BLaER1 (cell line): ENCODE results near the gene MUC5AC.
"Not testable (repeated sequence)": the region's sequence is repeated elsewhere in the genome, so short reads cannot be mapped to it uniquely, and the experiment has no call there.

Source experiments
- H3K27ac ChIP-seq: shearing (Covaris generic); formaldehyde crosslinking; 2 replicates; pipeline ENCODE4 v1.8.1; 2022
- H3K27me3 ChIP-seq: shearing (Covaris generic); formaldehyde crosslinking; 2 replicates; pipeline ENCODE4 v1.8.1; 2022
- H3K36me3 ChIP-seq: shearing (Covaris generic); formaldehyde crosslinking; 2 replicates; pipeline ENCODE4 v1.8.1; 2022
- H3K4me1 ChIP-seq: shearing (Covaris generic); formaldehyde crosslinking; 2 replicates; pipeline ENCODE4 v1.8.1; 2022
- H3K4me2 ChIP-seq: shearing (Covaris generic); formaldehyde crosslinking; 2 replicates; pipeline ENCODE4 v1.8.1; 2022
- H3K4me3 ChIP-seq: shearing (Covaris generic); formaldehyde crosslinking; 2 replicates; pipeline ENCODE4 v1.8.1; 2022
- H3K9ac ChIP-seq: shearing (Covaris generic); formaldehyde crosslinking; 2 replicates; pipeline ENCODE4 v1.8.1; 2022
- H3K9me3 ChIP-seq: shearing (Covaris generic); formaldehyde crosslinking; 2 replicates; pipeline ENCODE4 v1.8.1; 2022
- H4K20me1 ChIP-seq: shearing (Covaris generic); formaldehyde crosslinking; 2 replicates; pipeline ENCODE4 v1.8.1; 2022
- Cebpa-rat ChIP-seq: shearing (Covaris generic); IDR thresholded peaks from 2 replicates; pipeline ENCODE4 v1.8.1; 2022

The MUC5AC gene

DNA sequence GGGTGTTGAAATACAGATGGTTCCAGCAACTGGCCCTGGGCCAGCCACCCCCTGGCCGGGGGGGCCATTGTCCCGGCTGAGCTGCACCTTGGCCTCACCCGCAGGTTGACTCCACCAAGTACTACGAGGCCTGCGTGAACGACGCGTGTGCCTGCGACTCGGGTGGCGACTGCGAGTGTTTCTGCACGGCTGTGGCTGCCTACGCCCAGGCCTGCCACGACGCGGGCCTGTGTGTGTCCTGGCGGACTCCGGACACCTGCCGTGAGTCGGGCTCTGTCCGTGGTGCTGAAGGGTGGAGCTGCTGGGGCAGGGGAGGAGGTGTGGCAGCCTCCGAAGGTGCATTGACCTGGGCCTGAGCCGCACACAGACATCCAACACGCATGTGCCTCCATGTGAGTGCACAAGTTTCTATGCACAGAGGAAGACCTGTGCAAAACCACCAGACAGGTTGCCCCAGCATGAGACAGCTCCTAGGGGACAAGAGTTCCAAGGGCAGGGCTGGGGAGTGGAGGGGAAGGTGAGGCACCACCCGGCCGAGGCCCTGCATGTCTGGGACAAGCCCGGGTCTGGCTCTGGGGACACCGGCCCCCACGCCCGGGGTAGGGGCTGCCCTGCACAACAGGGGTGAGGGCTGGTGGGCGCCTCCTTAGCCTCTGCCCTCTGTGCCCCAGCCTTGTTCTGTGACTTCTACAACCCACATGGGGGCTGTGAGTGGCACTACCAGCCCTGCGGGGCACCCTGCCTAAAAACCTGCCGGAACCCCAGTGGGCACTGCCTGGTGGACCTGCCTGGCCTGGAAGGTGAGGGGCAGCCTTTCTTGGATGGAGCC, 81.2 kb downstream of the MUC5AC start:
- Histone ChIP-seq H3K4me2 (no peak overlapping the region), H3K4me3 (no peak overlapping the region), H3K36me3 (no peaks in the 10 kb centered on the region), H3K9me3 (peaks cover 16% of the 10 kb centered on the region), H3K9ac (no peak overlapping the region), H3K27me3 (peaks cover 22% of the 10 kb centered on the region), H3K4me1 (no peaks in the 10 kb centered on the region), H4K20me1 (peaks cover 20% of the 10 kb centered on the region; the same call in 1 of the 2 replicates), H3K27ac (no peak overlapping the region)
- no peak for TF ChIP-seq Cebpa-rat

DNA sequence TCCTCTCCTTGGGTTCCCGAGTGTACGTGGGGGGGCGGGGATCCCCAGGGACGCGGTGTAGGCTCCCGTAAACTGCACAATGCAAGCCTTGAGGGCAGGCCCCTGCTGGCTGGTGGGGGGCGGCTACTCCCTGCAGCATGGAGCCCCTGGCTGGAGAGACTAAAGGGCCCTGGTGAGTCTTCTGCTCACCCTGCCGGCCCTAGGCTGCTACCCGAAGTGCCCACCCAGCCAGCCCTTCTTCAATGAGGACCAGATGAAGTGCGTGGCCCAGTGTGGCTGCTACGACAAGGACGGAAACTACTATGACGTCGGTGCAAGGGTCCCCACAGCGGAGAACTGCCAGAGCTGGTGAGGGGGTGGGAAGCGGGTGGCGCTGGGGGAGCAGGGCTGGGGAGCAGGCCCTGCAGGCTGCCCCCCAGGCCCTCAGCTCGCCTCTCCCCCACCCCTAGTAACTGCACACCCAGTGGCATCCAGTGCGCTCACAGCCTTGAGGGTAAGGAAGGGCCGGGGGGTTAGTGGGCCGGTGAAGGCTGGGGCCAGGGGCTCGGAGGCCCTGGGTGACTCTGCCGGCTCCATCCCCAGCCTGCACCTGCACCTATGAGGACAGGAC, 81.9 kb downstream of the MUC5AC start:
- no peak overlapping the region for H3K4me3 ChIP-seq
- no peak for TF ChIP-seq Cebpa-rat
- peaks cover 19% of the 10 kb centered on the region for H3K9me3 ChIP-seq
- no peak overlapping the region for H3K4me2 ChIP-seq
- no peak overlapping the region for H3K27ac ChIP-seq
- no peak overlapping the region for H3K9ac ChIP-seq
- no peaks in the 10 kb centered on the region for H3K4me1 ChIP-seq
- no peaks in the 10 kb centered on the region for H3K36me3 ChIP-seq
- H4K20me1 ChIP-seq: peaks cover 20% of the 10 kb centered on the region; the same call in 1 of the 2 replicates
- peaks cover 22% of the 10 kb centered on the region for H3K27me3 ChIP-seq

DNA sequence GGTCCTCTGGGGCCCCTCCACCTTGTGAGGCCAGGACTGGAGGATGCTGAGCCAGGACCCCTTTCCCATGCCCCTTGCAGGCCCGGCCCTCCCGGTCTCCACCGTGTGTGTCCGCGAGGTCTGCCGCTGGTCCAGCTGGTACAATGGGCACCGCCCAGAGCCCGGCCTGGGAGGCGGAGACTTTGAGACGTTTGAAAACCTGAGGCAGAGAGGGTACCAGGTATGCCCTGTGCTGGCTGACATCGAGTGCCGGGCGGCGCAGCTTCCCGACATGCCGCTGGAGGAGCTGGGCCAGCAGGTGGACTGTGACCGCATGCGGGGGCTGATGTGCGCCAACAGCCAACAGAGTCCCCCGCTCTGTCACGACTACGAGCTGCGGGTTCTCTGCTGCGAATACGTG, 83.0 kb downstream of the MUC5AC start:
- H3K9ac ChIP-seq: no peak overlapping the region
- H3K27ac ChIP-seq: no peak overlapping the region
- H3K27me3 ChIP-seq: peaks cover 13% of the 10 kb centered on the region
- H3K9me3 ChIP-seq: peaks cover 22% of the 10 kb centered on the region
- H3K4me2 ChIP-seq: no peak overlapping the region
- no peak overlapping the region for H3K4me3 ChIP-seq
- H3K36me3 ChIP-seq: no peaks in the 10 kb centered on the region
- TF ChIP-seq Cebpa-rat: no peak
- peaks cover 14% of the 10 kb centered on the region; the same call in 1 of the 2 replicates for H4K20me1 ChIP-seq
- H3K4me1 ChIP-seq: no peaks in the 10 kb centered on the region

DNA sequence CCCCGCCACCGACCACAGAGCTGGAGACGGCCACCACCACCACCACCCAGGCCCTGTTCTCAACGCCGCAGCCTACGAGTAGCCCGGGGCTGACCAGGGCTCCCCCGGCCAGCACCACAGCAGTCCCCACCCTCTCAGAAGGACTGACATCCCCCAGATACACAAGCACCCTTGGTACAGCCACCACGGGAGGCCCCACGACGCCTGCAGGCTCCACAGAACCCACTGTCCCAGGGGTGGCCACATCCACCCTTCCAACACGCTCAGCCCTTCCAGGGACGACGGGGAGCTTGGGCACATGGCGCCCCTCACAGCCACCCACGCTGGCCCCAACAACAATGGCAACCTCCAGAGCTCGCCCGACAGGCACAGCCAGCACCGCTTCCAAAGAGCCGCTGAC, 84.0 kb downstream of the MUC5AC start:
- Histone ChIP-seq H4K20me1 (peaks cover 8% of the 10 kb centered on the region; the same call in 1 of the 2 replicates), H3K27me3 (peaks cover 8% of the 10 kb centered on the region), H3K36me3 (no peaks in the 10 kb centered on the region), H3K4me2 (no peak overlapping the region), H3K9me3 (peaks cover 30% of the 10 kb centered on the region), H3K4me3 (no peak overlapping the region), H3K4me1 (no peaks in the 10 kb centered on the region), H3K9ac (no peak overlapping the region), H3K27ac (no peak overlapping the region)
- no peak for TF ChIP-seq Cebpa-rat

DNA sequence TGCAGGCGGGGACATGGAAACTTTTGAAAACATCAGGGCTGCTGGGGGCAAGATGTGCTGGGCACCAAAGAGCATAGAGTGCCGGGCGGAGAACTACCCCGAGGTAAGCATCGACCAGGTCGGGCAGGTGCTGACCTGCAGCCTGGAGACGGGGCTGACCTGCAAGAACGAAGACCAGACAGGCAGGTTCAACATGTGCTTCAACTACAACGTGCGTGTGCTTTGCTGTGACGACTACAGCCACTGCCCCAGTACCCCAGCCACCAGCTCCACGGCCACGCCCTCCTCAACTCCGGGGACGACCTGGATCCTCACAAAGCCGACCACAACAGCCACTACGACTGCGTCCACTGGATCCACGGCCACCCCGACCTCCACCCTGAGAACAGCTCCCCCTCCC, 84.5 kb downstream of the MUC5AC start:
- Histone ChIP-seq H3K4me3 (no peak overlapping the region), H3K4me2 (no peak overlapping the region), H3K9ac (no peak overlapping the region), H4K20me1 (peaks cover 2% of the 10 kb centered on the region; the same call in 1 of the 2 replicates), H3K27ac (no peak overlapping the region), H3K4me1 (no peaks in the 10 kb centered on the region), H3K27me3 (peaks cover 4% of the 10 kb centered on the region; the same call in 1 of the 2 replicates), H3K36me3 (no peaks in the 10 kb centered on the region), H3K9me3 (peaks cover 30% of the 10 kb centered on the region)
- no peak for TF ChIP-seq Cebpa-rat

DNA sequence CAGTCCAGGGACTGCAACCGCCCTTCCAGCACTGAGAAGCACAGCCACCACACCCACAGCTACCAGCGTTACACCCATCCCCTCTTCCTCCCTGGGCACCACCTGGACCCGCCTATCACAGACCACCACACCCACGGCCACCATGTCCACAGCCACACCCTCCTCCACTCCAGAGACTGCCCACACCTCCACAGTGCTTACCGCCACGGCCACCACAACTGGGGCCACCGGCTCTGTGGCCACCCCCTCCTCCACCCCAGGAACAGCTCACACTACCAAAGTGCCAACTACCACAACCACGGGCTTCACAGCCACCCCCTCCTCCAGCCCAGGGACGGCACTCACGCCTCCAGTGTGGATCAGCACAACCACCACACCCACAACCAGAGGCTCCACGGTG, 85.0 kb downstream of the MUC5AC start:
- not testable (repeated sequence) for H3K4me1 ChIP-seq, H3K27me3 ChIP-seq, H3K4me3 ChIP-seq, H3K9ac ChIP-seq, H3K27ac ChIP-seq, H3K36me3 ChIP-seq, H4K20me1 ChIP-seq, H3K4me2 ChIP-seq
- peaks cover 30% of the 10 kb centered on the region for H3K9me3 ChIP-seq

DNA sequence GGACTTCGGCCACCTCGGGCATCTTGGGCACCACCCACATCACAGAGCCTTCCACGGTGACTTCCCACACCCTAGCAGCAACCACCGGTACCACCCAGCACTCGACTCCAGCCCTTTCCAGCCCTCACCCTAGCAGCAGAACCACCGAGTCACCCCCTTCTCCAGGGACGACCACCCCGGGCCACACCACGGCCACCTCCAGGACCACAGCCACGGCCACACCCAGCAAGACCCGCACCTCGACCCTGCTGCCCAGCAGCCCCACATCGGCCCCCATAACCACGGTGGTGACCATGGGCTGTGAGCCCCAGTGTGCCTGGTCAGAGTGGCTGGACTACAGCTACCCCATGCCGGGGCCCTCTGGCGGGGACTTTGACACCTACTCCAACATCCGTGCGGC, 85.8 kb downstream of the MUC5AC start:
- H3K9me3 ChIP-seq: peaks cover 34% of the 10 kb centered on the region
- not testable (repeated sequence) for H3K4me2 ChIP-seq, H3K36me3 ChIP-seq, H3K27ac ChIP-seq, H4K20me1 ChIP-seq, H3K4me3 ChIP-seq, H3K4me1 ChIP-seq, H3K9ac ChIP-seq, H3K27me3 ChIP-seq

DNA sequence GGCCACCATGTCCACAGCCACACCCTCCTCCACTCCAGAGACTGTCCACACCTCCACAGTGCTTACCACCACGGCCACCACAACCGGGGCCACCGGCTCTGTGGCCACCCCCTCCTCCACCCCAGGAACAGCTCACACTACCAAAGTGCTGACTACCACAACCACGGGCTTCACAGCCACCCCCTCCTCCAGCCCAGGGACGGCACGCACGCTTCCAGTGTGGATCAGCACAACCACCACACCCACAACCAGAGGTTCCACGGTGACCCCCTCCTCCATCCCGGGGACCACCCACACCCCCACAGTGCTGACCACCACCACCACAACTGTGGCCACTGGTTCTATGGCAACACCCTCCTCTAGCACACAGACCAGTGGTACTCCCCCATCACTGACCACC, 86.8 kb downstream of the MUC5AC start:
- H3K27me3 ChIP-seq, H3K4me3 ChIP-seq, H4K20me1 ChIP-seq, H3K4me2 ChIP-seq, H3K4me1 ChIP-seq, H3K9ac ChIP-seq, H3K36me3 ChIP-seq, H3K27ac ChIP-seq: not testable (repeated sequence)
- peaks cover 37% of the 10 kb centered on the region for H3K9me3 ChIP-seq

DNA sequence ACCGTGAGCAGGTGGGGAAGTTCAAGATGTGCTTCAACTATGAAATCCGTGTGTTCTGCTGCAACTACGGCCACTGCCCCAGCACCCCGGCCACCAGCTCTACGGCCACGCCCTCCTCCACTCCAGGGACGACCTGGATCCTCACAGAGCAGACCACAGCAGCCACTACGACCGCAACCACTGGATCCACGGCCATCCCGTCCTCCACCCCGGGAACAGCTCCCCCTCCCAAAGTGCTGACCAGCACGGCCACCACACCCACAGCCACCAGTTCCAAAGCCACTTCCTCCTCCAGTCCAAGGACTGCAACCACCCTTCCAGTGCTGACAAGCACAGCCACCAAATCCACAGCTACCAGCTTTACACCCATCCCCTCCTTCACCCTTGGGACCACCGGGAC, 88.0 kb downstream of the MUC5AC start:
- not testable (repeated sequence) for H4K20me1 ChIP-seq, H3K9ac ChIP-seq, H3K4me1 ChIP-seq, H3K4me3 ChIP-seq, H3K36me3 ChIP-seq, H3K27me3 ChIP-seq, H3K27ac ChIP-seq, H3K4me2 ChIP-seq
- H3K9me3 ChIP-seq: peaks cover 48% of the 10 kb centered on the region

DNA sequence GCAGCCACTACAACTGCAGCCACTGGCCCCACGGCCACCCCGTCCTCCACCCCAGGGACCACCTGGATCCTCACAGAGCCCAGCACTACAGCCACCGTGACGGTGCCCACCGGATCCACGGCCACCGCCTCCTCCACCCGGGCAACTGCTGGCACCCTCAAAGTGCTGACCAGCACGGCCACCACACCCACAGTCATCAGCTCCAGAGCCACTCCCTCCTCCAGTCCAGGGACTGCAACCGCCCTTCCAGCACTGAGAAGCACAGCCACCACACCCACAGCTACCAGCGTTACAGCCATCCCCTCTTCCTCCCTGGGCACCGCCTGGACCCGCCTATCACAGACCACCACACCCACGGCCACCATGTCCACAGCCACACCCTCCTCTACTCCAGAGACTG, 88.5 kb downstream of the MUC5AC start:
- H3K9me3 ChIP-seq: peaks cover 54% of the 10 kb centered on the region
- not testable (repeated sequence) for H3K4me3 ChIP-seq, H3K4me2 ChIP-seq, H4K20me1 ChIP-seq, H3K27me3 ChIP-seq, H3K36me3 ChIP-seq, H3K27ac ChIP-seq, H3K9ac ChIP-seq, H3K4me1 ChIP-seq

DNA sequence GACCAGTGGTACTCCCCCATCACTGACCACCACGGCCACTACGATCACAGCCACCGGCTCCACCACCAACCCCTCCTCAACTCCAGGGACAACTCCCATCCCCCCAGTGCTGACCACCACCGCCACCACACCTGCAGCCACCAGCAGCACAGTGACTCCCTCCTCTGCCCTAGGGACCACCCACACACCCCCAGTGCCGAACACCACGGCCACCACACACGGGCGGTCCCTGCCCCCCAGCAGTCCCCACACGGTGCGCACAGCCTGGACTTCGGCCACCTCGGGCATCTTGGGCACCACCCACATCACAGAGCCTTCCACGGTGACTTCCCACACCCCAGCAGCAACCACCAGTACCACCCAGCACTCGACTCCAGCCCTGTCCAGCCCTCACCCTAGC, 89.3 kb downstream of the MUC5AC start:
- not testable (repeated sequence) for H3K27ac ChIP-seq, H3K27me3 ChIP-seq, H3K4me3 ChIP-seq, H4K20me1 ChIP-seq, H3K36me3 ChIP-seq, H3K4me1 ChIP-seq, H3K9ac ChIP-seq, H3K4me2 ChIP-seq
- peaks cover 55% of the 10 kb centered on the region for H3K9me3 ChIP-seq

DNA sequence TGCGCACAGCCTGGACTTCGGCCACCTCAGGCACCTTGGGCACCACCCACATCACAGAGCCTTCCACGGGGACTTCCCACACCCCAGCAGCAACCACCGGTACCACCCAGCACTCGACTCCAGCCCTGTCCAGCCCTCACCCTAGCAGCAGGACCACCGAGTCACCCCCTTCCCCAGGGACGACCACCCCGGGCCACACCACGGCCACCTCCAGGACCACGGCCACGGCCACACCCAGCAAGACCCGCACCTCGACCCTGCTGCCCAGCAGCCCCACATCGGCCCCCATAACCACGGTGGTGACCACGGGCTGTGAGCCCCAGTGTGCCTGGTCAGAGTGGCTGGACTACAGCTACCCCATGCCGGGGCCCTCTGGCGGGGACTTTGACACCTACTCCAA, 91.2 kb downstream of the MUC5AC start:
- H3K4me2 ChIP-seq, H3K9ac ChIP-seq, H4K20me1 ChIP-seq, H3K4me1 ChIP-seq, H3K27me3 ChIP-seq, H3K36me3 ChIP-seq, H3K27ac ChIP-seq, H3K4me3 ChIP-seq: not testable (repeated sequence)
- peaks cover 55% of the 10 kb centered on the region for H3K9me3 ChIP-seq

DNA sequence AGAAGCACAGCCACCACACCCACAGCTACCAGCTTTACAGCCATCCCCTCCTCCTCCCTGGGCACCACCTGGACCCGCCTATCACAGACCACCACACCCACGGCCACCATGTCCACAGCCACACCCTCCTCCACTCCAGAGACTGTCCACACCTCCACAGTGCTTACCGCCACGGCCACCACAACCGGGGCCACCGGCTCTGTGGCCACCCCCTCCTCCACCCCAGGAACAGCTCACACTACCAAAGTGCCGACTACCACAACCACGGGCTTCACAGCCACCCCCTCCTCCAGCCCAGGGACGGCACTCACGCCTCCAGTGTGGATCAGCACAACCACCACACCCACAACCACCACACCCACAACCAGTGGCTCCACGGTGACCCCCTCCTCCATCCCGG, 92.7 kb downstream of the MUC5AC start:
- not testable (repeated sequence) for H3K4me1 ChIP-seq, H3K36me3 ChIP-seq, H3K9ac ChIP-seq, H4K20me1 ChIP-seq, H3K4me3 ChIP-seq, H3K27ac ChIP-seq, H3K4me2 ChIP-seq, H3K27me3 ChIP-seq
- H3K9me3 ChIP-seq: peaks cover 51% of the 10 kb centered on the region
